ENCODE measurements around the gene B3GNT8.
A peak's percentile ranks its signal among the peaks of the same experiment; 100 is the strongest.

The B3GNT8 gene

GRCh38 chr19:41377977-41378709, 49.0 kb downstream of the B3GNT8 start:
- H3K4me3 ChIP-seq (ENCODE audit: control insufficient read depth, low read depth, low read length) = no peak overlapping the region
- TF ChIP-seq, protein P1, sequence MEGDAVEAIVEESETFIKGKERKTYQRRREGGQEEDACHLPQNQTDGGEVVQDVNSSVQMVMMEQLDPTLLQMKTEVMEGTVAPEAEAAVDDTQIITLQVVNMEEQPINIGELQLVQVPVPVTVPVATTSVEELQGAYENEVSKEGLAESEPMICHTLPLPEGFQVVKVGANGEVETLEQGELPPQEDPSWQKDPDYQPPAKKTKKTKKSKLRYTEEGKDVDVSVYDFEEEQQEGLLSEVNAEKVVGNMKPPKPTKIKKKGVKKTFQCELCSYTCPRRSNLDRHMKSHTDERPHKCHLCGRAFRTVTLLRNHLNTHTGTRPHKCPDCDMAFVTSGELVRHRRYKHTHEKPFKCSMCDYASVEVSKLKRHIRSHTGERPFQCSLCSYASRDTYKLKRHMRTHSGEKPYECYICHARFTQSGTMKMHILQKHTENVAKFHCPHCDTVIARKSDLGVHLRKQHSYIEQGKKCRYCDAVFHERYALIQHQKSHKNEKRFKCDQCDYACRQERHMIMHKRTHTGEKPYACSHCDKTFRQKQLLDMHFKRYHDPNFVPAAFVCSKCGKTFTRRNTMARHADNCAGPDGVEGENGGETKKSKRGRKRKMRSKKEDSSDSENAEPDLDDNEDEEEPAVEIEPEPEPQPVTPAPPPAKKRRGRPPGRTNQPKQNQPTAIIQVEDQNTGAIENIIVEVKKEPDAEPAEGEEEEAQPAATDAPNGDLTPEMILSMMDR (conservative IDR thresholded peaks at IDR 0.05; ENCODE audit: control insufficient read depth, insufficient read depth, low read depth, low read length) = peak; percentile 1
- no peak for DNase-seq (ENCODE audit: low read depth)

DNA sequence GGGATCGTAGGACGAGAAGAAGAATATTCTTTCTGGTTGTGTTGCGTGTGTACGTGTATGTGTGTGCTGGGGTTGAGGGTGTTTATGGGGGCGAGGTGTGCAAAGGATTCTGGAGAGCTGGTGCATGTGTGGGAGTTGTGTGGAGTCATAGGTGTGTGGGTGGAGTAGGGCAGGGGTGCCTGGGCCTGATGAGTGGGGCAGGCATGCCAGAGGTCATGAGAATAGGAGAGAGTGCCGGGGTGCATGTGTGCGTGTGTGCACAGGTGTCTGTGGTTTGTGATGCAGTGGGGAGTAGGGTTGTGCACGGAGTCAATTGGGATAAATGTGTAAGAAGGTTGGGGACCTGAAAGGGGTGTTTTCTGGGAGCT, 50.2 kb downstream of the B3GNT8 start:
- H3K4me3 ChIP-seq (ENCODE audit: control insufficient read depth, low read depth, low read length) = peak overlapping the region; percentile 62
- TF ChIP-seq, protein P1 (conservative IDR thresholded peaks at IDR 0.05; ENCODE audit: control insufficient read depth, insufficient read depth, low read depth, low read length) = no peak
- DNase-seq (ENCODE audit: low read depth) = peak; percentile 60

- peak; percentile 41 for DNase-seq (ENCODE audit: low read depth)
- TF ChIP-seq, protein P1 (conservative IDR thresholded peaks at IDR 0.05; ENCODE audit: control insufficient read depth, insufficient read depth, low read depth, low read length) = no peak
- H3K4me3 ChIP-seq (ENCODE audit: control insufficient read depth, low read depth, low read length) = peak within 1 kb of the TSS; percentile 62
Measured at GRCh38 chr19:41376241-41376997, 50.8 kb downstream of the B3GNT8 start, which contains the start of gene TMEM91. TSS of gene TMEM91 (plus strand) at chr19:41376533. CDS start at chr19:41378310, 1,777 bp downstream.
